Adipocyte (in vitro differentiated cells): ENCODE measurements around the gene CASTOR2.
A peak's percentile ranks its signal among the peaks of the same experiment; 100 is the strongest.
"Not testable (repeated sequence)": the region's sequence is repeated elsewhere in the genome, so short reads cannot be mapped to it uniquely, and the experiment has no call there.

Experiments
- DNase-seq: peaks from one replicate; pipeline ENCODE4 v3.0.0-alpha.2; 2015; ENCODE audit warnings: low read depth
- H3K27me3 ChIP-seq: replicated peaks from 2 replicates; pipeline ENCODE4 v1.7.0; 2013; ENCODE audit warnings: mild to moderate bottlenecking, low read length, moderate library complexity; ENCODE audit not compliant: control insufficient read depth, insufficient read depth
- H3K36me3 ChIP-seq: 2 replicates; pipeline ENCODE4 v1.7.0; 2013; ENCODE audit warnings: low read length, mild to moderate bottlenecking, moderate library complexity; ENCODE audit not compliant: control insufficient read depth, insufficient read depth, severe bottlenecking
- H3K4me1 ChIP-seq: 2 replicates; pipeline ENCODE4 v1.7.0; 2013; ENCODE audit warnings: mild to moderate bottlenecking, low read length, moderate library complexity; ENCODE audit not compliant: control insufficient read depth, insufficient read depth
- H3K4me3 ChIP-seq: 2 replicates; pipeline ENCODE4 v1.7.0; 2013; ENCODE audit warnings: mild to moderate bottlenecking, low read length, moderate library complexity
- H3K9ac ChIP-seq: 2 replicates; pipeline ENCODE4 v1.7.0; 2013; ENCODE audit warnings: mild to moderate bottlenecking, low read length, moderate library complexity
- H3K9me3 ChIP-seq: 2 replicates; pipeline ENCODE4 v1.7.0; 2013; ENCODE audit warnings: mild to moderate bottlenecking, low read length, moderate library complexity; ENCODE audit not compliant: control insufficient read depth

The CASTOR2 gene

DNA sequence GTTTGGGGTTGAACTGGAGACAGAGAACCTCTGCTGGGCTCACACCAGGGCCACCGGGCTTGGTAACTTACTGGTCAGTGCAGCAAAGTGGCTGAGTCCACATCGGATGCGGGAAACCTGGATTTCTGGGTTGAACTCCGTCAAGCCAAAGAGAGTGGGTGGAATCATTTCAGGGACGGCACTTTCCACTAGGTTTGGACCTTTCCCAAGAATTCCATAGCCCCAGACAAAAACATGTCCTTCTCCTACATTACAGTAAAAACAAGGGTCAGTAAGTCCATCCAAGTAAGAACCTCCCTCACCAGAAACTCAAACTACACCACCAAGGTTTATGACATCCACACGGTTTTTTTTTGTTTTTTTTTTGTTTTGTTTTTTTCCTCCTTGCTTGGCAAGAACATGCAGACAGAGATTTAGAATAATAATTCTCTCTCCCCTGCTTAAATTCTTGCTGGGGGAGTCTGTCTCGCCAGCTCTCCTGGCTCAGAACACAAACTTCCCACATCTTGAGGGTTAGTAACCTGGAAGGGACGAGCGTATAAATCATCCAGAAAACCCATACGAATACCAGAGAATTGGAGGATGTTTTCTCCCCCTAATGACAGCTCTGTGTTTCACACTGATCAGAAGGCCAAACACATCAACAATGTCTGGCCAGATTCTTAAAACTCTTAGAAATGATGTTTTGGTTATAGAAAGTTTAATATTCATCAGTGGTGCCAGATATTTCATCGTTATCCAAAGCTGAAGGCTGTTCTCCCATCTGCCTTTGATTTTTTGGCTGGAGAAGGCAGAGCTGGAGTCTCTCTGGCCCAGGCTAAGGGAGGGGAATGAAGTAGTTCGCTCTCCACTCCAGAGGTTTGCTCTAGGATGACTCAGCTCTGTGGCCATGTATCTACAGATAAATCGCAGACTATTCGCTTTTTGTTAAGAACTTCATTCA, 91.6 kb downstream of the CASTOR2 start:
- peak overlapping the region; percentile 12 for H3K4me3 ChIP-seq
- peaks cover 72% of the 10 kb centered on the region for H3K36me3 ChIP-seq
- H3K9me3 ChIP-seq: no peaks in the 10 kb centered on the region
- peaks cover 32% of the 10 kb centered on the region for H3K4me1 ChIP-seq
- H3K9ac ChIP-seq: peak overlapping the region; percentile 63
- DNase-seq: peak; percentile 73
- H3K27me3 ChIP-seq: no peaks in the 10 kb centered on the region

DNA sequence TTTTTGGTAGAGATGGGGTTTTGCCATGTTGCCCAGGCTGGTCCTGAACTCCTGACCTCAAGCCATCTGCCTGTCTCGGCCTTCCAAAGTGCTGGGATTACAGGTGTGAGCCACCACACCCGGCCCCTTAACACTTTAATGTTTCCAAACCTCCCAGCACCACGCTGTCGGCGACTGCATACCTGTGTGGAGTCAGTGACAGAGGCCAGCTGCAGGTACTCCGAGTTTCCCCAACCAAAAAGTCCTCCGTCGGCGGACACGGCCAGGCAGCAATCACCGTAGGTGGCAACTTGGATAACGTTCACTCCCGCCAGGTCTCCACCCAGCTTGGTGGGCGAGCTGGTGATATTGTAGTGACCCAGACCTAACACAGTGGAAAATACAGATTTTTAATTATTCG, 93.9 kb downstream of the CASTOR2 start:
- Histone ChIP-seq H3K9ac (no peak overlapping the region), H3K36me3 (peaks cover 78% of the 10 kb centered on the region), H3K4me1 (peaks cover 32% of the 10 kb centered on the region), H3K27me3 (no peaks in the 10 kb centered on the region), H3K9me3 (no peaks in the 10 kb centered on the region), H3K4me3 (no peak overlapping the region)
- DNase-seq: no peak

DNA sequence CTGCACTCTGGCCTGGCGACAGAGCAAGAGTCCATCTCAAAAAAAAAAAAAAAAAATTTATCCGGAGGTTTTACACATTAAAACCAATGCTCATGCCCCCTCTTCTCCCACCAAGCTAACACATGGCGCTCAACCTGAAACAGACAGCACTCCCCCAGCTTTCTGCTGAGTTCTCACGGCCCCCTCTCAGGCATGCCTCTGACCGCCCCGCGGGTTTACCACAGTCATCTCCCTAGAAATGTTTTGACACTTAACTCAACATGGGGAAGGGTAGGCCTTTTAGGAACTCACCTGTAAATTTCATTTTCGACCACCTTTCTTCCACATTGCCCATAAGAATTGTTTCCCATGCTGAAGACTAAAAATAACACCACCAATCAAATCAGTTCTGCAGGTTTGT, 99.8 kb downstream of the CASTOR2 start:
- Histone ChIP-seq H3K4me1 (no peaks in the 10 kb centered on the region), H3K27me3 (no peaks in the 10 kb centered on the region), H3K4me3 (no peak overlapping the region), H3K9me3 (no peaks in the 10 kb centered on the region), H3K9ac (no peak overlapping the region), H3K36me3 (peaks cover 89% of the 10 kb centered on the region)
- no peak for DNase-seq

DNA sequence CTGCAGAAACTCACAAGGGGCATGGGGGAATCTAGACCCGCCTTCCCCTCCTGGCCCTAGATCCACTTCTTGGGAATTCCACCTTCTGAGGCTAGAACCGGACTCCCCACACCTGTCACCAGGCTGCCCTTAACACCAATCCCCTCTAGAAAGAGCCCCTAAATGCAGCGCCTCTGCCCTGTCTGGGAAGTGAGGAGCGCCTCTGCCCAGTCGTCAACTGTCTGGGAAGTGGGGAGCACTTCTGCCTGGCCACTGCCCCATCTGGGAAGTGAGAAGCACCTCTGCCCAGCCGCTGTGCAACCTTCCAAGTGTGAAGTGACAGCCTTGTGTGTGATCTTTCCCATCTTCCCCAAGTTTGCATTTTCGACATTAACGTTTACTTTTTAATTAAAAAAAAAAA, 100.3 kb downstream of the CASTOR2 start:
- Histone ChIP-seq H3K36me3 (peaks cover 89% of the 10 kb centered on the region), H3K4me3 (no peak overlapping the region), H3K27me3 (no peaks in the 10 kb centered on the region), H3K4me1 (no peaks in the 10 kb centered on the region), H3K9me3 (no peaks in the 10 kb centered on the region), H3K9ac (no peak overlapping the region)
- DNase-seq: no peak

DNA sequence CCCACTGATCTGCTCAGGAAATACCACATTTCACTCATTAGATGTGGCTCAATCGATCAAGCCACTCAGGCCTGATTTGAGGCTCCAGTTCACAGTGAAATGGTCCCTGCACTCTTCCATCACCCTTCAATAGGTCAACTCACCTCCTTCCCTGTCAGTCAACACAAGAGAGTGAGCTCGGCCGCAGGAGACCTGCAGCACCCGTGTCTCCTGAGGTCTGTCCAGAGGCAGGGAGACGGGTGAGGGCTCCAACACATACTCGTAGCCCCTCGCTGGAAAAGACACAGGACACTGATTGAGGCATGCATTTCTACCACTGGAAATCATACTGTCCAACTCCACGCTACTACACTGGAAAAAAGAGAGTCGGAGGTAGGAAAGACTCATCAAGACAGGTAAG, 102.0 kb downstream of the CASTOR2 start:
- Histone ChIP-seq H3K36me3 (peaks cover 82% of the 10 kb centered on the region), H3K4me1 (no peaks in the 10 kb centered on the region), H3K9ac (no peak overlapping the region), H3K27me3 (no peaks in the 10 kb centered on the region), H3K9me3 (no peaks in the 10 kb centered on the region), H3K4me3 (no peak overlapping the region)
- no peak for DNase-seq

DNA sequence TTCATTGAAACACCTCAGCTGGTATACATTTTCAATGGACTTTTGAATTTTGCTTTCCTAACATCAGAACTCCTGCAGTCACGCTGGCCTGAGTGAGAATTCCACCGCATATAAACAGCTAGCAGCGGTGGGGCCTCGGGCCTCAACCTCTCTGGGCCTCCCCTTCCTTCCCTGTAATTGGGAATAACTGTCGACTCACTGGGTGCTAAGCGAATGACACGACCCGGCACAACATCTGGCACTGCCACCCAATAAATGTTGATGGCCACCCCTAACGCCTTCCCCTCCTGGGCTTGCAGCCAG, 108.4 kb downstream of the CASTOR2 start:
- Histone ChIP-seq H3K9me3 (no peaks in the 10 kb centered on the region), H3K27me3 (no peaks in the 10 kb centered on the region), H3K9ac (peak overlapping the region; percentile 92), H3K4me1 (peaks cover 7% of the 10 kb centered on the region), H3K4me3 (peak overlapping the region; percentile 92), H3K36me3 (peaks cover 24% of the 10 kb centered on the region)
- DNase-seq: peak; percentile 45

DNA sequence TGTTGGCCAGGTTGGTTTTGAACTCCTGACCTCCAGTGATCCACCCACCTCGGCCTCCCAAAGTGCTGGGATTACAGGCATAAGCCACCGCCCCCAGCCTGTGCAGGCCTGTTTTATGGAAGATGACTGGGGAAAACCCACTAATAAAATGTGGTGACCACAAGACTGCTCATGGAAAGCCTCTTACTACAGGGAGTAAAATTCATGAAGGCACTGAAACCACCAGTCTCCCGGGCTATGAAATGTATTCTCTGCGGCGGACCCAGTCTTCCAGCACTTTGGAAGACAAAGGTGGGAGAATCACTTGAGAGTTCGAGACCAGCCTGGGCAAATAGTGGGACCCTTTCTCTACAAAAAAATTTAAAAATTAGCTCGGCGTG, 109.7 kb downstream of the CASTOR2 start:
- not testable (repeated sequence) for H3K4me1 ChIP-seq, DNase-seq, H3K27me3 ChIP-seq, H3K9me3 ChIP-seq
- Histone ChIP-seq H3K36me3 (peaks cover 14% of the 10 kb centered on the region), H3K4me3 (peak overlapping the region; percentile 92), H3K9ac (peak overlapping the region; percentile 92)
